ENCODE data around the gene MFSD8. TPM values are rescaled to one million over a fixed set of nuclear protein-coding genes. Genes with fewer than 3 reads are reported as not detected.
A peak's percentile ranks its signal among the peaks of the same experiment; 100 is the strongest.
"Not testable (repeated sequence)": the region's sequence is repeated elsewhere in the genome, so short reads cannot be mapped to it uniquely, and the experiment has no call there.

Gene MFSD8
- 10 to 100 TPM; 13.6 to 36.1 (median 16.3) TPM for total RNA-seq

DNA sequence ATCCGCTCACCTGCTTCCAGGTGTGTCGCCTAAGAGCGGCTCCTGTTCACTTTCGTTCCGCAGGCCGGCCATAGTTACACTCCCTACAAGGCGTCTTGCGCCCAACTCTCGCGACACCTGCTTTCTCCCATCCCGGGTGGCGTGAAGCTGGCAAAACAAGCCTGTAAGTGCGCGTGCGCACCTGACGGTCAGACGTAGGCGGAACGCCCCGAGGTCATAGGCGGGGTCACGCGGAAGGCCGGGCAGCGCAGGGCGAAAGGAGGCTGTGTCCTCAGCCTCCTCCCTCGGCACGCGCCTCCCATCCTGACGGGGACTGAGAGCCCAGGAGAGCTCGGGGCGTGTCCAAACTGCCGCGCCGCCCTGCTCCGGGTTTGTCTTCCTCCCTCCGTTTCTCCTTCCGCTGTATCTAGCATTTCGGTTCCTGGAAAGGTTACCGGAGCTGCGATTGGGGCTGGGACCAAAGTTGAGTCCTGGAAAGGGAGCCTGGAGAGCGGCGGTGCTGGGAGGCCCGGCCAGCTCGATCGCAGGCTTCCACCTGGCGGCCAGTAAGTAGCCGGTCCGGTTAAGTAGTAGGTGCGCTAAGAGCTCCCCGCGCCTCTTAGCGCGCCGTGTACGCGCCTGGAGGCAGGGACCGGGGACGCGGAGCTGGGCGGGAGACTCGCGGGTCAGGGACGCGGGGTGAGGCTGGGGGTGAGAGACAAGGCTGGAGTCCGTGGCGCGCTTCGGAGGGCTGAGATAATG is at the start of gene MFSD8, which contains the start of gene ABHD18:
Gene MFSD8, minus strand, starts transcription at position 112 of the 741 bp plus-strand sequence. Its CDS starts 40 bp downstream, at position 72.
Gene ABHD18, plus strand, starts transcription at position 345 of the 741 bp plus-strand sequence. CDS start 17,550 bp downstream, outside the sequence.
- WGBS: 0% methylated on average over 9 of the region's 69 CpGs

GRCh38 chr4:128009428-128009827 is 44.5 kb upstream of the MFSD8 start:
- no peak for DNase-seq (ENCODE audit: extremely low spot score)
- no peak for TF ChIP-seq POLR2A (IDR thresholded peaks at IDR 0.05; ENCODE audit: low read depth)
- TF ChIP-seq POLR2AphosphoS5 (IDR thresholded peaks at IDR 0.05): no peak
- TF ChIP-seq, protein P1, sequence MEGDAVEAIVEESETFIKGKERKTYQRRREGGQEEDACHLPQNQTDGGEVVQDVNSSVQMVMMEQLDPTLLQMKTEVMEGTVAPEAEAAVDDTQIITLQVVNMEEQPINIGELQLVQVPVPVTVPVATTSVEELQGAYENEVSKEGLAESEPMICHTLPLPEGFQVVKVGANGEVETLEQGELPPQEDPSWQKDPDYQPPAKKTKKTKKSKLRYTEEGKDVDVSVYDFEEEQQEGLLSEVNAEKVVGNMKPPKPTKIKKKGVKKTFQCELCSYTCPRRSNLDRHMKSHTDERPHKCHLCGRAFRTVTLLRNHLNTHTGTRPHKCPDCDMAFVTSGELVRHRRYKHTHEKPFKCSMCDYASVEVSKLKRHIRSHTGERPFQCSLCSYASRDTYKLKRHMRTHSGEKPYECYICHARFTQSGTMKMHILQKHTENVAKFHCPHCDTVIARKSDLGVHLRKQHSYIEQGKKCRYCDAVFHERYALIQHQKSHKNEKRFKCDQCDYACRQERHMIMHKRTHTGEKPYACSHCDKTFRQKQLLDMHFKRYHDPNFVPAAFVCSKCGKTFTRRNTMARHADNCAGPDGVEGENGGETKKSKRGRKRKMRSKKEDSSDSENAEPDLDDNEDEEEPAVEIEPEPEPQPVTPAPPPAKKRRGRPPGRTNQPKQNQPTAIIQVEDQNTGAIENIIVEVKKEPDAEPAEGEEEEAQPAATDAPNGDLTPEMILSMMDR (IDR thresholded peaks at IDR 0.05): no peak
- no peak for TF ChIP-seq EP300 (IDR thresholded peaks at IDR 0.05)
- no peaks in the 10 kb centered on the region for H3K27me3 ChIP-seq
- intact Hi-C loops (cut with DNase I): no loop called here
- no peak overlapping the region for H3K4me3 ChIP-seq
- WGBS: 74% methylated on average over 3 of the region's 3 CpGs
- H3K9me3 ChIP-seq: no peaks in the 10 kb centered on the region
- no peaks in the 10 kb centered on the region for H3K4me1 ChIP-seq
- peaks cover 0 to 41% (median 21%) of the 10 kb centered on the region in 4 donors for H3K36me3 ChIP-seq
- H3K27ac ChIP-seq (replicated peaks in 1 of 4): no peak overlapping the region

More for the DNA sequence above, at the start of gene MFSD8, which contains the start of gene ABHD18:
- H3K27ac ChIP-seq (replicated peaks in 1 of 4): peak within 1 kb of the TSS; percentile 93 to 98 (median 95)
- H3K27me3 ChIP-seq: no peaks in the 10 kb centered on the region
- intact Hi-C loops (cut with DNase I): loop anchor here (1.0 to 10.0 kb wide), 2 partner anchors 96 to 330 kb away; partner anchors contain the start of genes INTU and LARP1B
- DNase-seq (ENCODE audit: extremely low spot score): peak; percentile 99
- peak within 1 kb of the TSS; percentile 85 to 96 (median 90) for H3K4me3 ChIP-seq
- no peaks in the 10 kb centered on the region for H3K36me3 ChIP-seq
- H3K9me3 ChIP-seq: no peaks in the 10 kb centered on the region
- peaks cover 11 to 33% (median 23%) of the 10 kb centered on the region in 4 donors for H3K4me1 ChIP-seq
- TF ChIP-seq POLR2AphosphoS5 (IDR thresholded peaks at IDR 0.05): peak; percentile 92 to 99
- peak; percentile 34 for TF ChIP-seq POLR2A (IDR thresholded peaks at IDR 0.05; ENCODE audit: low read depth)
- TF ChIP-seq, protein P1 (IDR thresholded peaks at IDR 0.05): peak; percentile 36 to 54 (median 42)
- no peak for TF ChIP-seq EP300 (IDR thresholded peaks at IDR 0.05)

DNA sequence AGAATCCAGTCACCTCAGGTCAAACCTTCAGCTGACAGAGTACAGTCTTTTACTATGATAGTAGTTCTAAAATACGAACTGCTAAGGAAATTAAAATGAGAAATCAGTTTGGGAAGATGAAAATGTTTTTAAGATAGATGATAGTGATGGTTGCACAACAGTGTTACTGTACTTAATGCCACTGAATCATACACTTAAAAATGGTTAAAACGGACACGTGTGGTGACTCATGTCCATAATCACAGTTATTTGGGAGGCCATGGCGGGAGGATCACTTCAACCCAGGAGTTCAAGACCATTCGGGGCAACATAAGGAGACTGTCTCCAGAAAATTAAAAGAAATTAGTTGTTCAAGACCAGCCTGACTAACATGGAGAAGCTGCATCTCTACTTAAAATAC is 41.6 kb upstream of the MFSD8 start:
- intact Hi-C loops (cut with DNase I): no loop called here
- no peak overlapping the region for H3K27ac ChIP-seq (replicated peaks in 1 of 4)
- WGBS: 90% methylated on average over 5 of the region's 5 CpGs

GRCh38 chr4:127997534-127998388 is 32.8 kb upstream of the MFSD8 start:
- Histone ChIP-seq H3K27ac (replicated peaks in 1 of 4) (no peak overlapping the region), H3K36me3 (peaks cover 0 to 30% (median 7%) of the 10 kb centered on the region in 4 donors), H3K4me1 (no peaks in the 10 kb centered on the region), H3K4me3 (no peak overlapping the region), H3K9me3 (peaks cover 0 to 12% (median 2%) of the 10 kb centered on the region in 4 donors), H3K27me3 (no peaks in the 10 kb centered on the region)
- intact Hi-C loops (cut with DNase I): no loop called here
- 82% methylated on average over 8 of the region's 8 CpGs for WGBS
- no peak for DNase-seq (ENCODE audit: extremely low spot score)
- TF ChIP-seq POLR2AphosphoS5 (IDR thresholded peaks at IDR 0.05): no peak
- TF ChIP-seq, protein P1 (IDR thresholded peaks at IDR 0.05): peak in 2 of 3 experiments; percentile 13 to 25
- TF ChIP-seq EP300 (IDR thresholded peaks at IDR 0.05): no peak

More for the DNA sequence above, 41.6 kb upstream of the MFSD8 start:
- no peaks in the 10 kb centered on the region for H3K9me3 ChIP-seq
- no peaks in the 10 kb centered on the region for H3K27me3 ChIP-seq
- peaks cover 0 to 39% (median 16%) of the 10 kb centered on the region in 4 donors for H3K36me3 ChIP-seq
- H3K4me3 ChIP-seq: no peak overlapping the region
- H3K4me1 ChIP-seq: no peaks in the 10 kb centered on the region
- TF ChIP-seq, protein P1 (IDR thresholded peaks at IDR 0.05): no peak
- no peak for TF ChIP-seq POLR2AphosphoS5 (IDR thresholded peaks at IDR 0.05)
- TF ChIP-seq POLR2A (IDR thresholded peaks at IDR 0.05; ENCODE audit: low read depth): no peak
- TF ChIP-seq EP300 (IDR thresholded peaks at IDR 0.05): no peak
- DNase-seq (ENCODE audit: extremely low spot score): no peak

- DNase-seq (ENCODE audit: extremely low spot score); H3K27ac ChIP-seq (replicated peaks in 1 of 4); H3K4me1 ChIP-seq; intact Hi-C loops (cut with DNase I); H3K4me3 ChIP-seq; H3K27me3 ChIP-seq: not testable (repeated sequence)
- Histone ChIP-seq H3K9me3 (peaks cover 0 to 12% (median 2%) of the 10 kb centered on the region in 4 donors), H3K36me3 (peaks cover 0 to 30% (median 7%) of the 10 kb centered on the region in 4 donors)
- 85% methylated on average over 6 of the region's 6 CpGs for WGBS
Observed at GRCh38 chr4:127996521-127996920, 31.5 kb upstream of the MFSD8 start.
